GM21786 (cell line): ENCODE measurements around the gene ZBTB44.
"Not testable (repeated sequence)": the region's sequence is repeated elsewhere in the genome, so short reads cannot be mapped to it uniquely, and the experiment has no call there.

Source experiments
- ATAC-seq: cut with Tn5 transposase; IDR thresholded peaks from one replicate; pipeline ENCODE4 v1.9.1; 2021; ENCODE audit not compliant: unreplicated experiment

ZBTB44 gene

DNA sequence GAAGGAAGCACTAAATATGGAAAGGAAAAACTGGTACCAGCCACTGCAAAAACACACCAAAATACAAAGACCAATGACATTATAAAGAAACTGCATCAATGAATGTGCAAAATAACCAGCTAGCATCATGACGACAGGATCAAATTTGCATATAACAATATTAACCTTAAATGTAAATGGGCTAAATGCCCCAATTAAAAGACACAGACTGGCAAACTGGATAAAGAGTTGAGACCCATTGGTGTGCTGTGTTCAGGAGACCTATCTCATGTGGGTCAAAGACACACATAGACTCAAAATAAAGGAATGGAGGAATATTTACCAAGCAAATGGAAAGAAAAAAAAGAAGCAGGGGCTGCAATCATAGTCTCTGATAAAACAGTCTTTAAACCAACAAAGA lies 63.0 kb downstream of the ZBTB44 start:
- not testable (repeated sequence) for ATAC-seq

- ATAC-seq: not testable (repeated sequence)
These were observed 64.8 kb downstream of the ZBTB44 start for GRCh38 chr11:130249929-130250328.

DNA sequence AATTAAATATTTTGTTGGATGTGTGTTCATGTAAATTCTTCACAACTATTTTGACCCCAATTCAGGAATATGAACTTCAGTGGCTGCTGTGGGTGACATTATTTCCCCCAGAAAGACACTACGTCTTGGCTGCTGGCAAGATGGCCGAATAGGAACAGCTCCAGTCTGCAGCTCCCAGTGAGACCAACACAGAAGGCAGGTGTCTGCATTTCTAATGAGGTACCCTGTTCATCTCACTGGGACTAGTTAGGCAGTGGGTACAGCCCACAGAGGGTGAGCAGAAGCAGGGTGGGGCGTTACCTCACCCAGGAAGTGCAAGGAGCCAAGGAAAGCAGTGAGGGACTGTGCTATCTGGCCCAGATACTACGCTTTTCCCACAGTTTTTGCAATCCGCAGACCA lies 65.3 kb downstream of the ZBTB44 start:
- ATAC-seq: no peak

GRCh38 chr11:130247319-130247718 lies 67.4 kb downstream of the ZBTB44 start:
- ATAC-seq: no peak

DNA sequence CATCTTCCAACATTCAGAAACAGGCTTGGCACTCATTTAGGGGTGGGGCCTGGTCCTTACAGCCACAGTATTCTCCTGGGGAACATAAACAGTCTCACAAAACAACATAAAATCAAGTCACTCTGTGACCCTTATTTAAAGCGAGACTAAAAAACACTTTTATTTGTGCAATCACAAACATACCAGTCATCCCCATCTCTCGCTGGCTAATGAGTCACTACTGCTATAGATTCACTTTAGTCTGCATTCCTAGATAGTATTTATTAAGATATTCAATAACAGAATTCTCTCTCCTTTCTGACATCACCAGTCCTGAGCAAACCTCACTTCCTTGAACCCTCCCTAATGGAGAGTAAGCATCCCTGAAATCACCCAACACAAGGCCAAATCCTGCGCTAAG lies 68.0 kb downstream of the ZBTB44 start:
- no peak for ATAC-seq

DNA sequence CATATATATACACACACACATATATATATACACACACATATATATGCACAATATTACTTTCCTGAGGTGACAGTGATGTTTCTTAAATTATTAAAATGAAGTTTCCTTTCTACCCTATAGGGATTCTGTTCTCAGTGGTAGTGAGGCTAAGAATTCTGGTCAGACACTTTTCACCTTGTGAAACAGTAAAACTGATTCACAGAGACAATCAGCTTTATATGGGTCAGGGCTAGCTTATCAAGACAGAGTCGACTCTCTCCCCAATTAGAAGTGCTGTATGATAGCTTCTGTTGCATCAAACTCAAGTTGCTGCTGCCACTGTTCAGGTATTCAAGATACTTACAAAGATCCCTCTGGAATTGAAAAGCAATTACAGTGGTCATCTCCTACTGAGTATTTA lies 68.4 kb downstream of the ZBTB44 start:
- no peak for ATAC-seq

- not testable (repeated sequence) for ATAC-seq
These were observed 69.3 kb downstream of the ZBTB44 start for GRCh38 chr11:130245375-130245774.

GRCh38 chr11:130244848-130245247 lies 69.9 kb downstream of the ZBTB44 start:
- ATAC-seq: no peak

GRCh38 chr11:130243816-130244215 lies 70.9 kb downstream of the ZBTB44 start:
- peak; percentile 93 for ATAC-seq

GRCh38 chr11:130241713-130242112 lies 73.0 kb downstream of the ZBTB44 start:
- ATAC-seq: no peak

DNA sequence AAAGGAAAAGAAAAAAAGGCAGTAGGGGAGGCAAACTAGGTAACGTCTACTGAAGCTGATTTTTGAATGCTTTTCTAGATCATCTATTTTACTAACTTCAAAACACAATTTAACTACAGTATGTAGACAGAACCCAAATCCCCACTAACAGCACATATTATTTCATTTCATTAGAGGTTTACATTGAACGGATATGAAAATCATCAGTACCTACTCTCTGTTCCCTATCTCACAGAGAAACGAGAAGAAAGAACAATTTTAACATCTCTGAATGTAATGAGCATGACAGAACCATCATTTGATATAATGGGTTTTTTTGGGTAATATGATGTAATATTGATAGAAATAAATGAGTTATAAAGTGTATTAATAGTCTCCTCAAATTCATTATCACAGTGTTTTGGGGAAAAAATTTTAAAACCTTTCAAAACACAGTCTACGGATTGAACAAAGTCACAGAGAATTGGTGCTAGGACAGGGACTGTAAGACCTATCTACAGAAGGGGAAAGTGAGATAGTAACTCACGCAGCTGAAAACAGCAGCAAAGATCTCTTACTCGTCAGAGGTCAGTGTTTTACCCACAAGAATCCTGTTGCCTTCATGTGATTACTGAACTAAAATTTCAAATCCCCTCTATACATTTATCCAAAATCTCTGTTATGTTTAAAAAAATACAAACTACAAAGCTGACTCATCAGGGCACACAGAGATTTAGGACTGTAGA lies 77.3 kb downstream of the ZBTB44 start:
- ATAC-seq: no peak

- ATAC-seq: no peak
These were observed 80.4 kb downstream of the ZBTB44 start for GRCh38 chr11:130234315-130234714.

- ATAC-seq: not testable (repeated sequence)
These were observed 80.8 kb downstream of the ZBTB44 start for GRCh38 chr11:130233888-130234287.

GRCh38 chr11:130233486-130233885 lies 81.2 kb downstream of the ZBTB44 start:
- ATAC-seq: not testable (repeated sequence)

DNA sequence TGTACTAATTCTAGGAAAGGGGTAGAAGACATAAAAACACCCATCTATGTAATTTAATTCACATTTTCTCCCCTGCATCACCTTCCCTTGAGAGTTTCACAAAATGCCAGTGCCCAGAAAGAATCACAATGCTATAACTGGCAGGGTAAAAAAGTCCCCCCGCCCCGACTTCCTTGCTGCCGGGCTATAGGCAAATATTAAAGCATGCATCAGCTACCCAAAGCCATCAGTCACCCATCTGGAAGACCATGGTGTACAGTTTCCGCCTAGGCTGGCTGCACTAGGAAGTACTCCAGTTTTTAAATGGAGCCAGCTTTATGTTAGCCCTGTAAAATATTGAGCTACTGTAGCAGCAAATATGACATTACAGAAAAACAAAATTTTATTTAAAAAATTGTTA lies 87.3 kb downstream of the ZBTB44 start:
- ATAC-seq: no peak

DNA sequence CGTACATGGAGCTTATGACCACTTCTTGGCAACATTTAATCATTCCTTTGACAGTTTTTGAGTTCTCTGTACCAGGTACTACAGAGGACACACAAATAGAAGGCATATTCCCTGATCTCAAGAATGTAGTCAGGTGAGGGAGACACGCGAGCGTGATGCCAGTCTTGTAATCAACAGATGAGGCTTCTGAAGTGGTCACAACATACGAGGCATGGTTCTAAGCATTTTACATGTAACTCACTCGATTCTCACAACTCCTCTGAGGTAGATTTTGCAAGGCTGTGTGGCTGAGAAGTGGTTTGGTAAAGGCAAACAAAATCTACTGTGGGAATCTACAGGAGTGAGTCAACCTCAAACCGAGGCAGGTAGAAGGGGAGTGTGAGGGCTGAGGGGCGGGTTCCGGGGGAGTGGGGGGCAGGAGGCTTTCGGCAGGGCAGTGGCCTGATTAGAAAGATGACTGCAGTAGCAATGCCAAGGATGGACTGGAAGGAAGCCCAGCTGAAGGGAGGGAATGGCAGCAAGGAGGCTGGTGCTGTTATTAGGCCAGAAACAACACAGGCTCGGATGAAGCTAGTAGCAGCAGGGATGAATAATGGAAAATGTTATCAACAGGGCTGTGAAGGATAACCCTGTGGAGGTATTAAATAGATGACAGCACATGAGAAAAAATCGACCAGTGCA lies 91.3 kb downstream of the ZBTB44 start:
- ATAC-seq: no peak

DNA sequence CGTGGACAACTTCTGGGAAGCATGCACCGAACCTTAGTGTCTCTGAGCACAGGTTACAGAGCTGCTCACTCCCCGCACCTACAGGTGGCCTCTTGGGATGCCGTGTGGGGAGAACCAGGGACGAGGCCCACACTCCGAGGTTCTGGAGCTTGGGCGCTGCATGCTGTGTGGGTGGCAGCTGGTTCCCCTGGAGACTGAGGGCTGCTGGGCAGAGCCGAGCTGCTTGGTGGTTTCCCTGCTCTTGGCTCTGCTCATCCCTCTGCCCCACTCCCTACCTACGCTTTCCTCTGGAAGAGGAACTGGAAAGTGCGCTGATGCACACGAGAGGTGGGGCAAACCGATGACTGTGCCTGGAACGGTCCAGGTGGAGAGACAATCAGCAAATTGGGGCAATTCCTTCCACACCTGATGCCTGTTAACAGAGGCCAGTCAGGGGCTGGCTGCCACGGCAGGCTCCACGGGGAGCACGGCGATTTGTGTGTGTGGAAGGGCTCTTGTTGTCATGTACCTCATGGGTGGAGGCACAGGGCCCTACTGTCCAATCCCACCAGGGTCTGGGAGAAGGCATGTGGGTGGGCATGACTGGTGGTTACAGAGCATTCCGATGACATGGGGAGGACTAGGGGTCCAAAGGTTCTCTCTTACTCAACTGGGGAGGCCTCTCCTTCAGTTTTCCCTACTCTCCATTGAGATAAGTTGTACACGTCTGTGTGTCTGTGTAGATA lies 94.2 kb downstream of the ZBTB44 start:
- no peak for ATAC-seq

DNA sequence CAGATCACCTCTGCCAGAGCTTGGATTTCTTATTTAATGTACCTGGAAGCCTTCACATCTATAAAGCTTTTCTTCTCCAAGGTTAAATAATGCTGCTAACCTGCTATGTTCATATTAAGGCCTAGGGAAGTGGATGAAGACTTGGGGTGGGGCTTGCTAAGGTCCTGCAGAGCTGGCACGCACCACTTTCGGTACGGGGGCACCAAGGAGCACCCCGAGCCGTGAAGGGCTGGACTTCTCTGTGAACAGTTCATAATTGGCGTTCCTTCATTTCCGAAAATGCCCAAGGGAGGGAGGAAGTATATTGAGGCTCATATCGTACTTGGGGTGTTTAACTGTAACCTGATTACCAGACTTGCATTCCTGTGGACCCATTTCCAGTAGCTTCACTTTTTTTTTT lies 95.6 kb downstream of the ZBTB44 start:
- no peak for ATAC-seq

DNA sequence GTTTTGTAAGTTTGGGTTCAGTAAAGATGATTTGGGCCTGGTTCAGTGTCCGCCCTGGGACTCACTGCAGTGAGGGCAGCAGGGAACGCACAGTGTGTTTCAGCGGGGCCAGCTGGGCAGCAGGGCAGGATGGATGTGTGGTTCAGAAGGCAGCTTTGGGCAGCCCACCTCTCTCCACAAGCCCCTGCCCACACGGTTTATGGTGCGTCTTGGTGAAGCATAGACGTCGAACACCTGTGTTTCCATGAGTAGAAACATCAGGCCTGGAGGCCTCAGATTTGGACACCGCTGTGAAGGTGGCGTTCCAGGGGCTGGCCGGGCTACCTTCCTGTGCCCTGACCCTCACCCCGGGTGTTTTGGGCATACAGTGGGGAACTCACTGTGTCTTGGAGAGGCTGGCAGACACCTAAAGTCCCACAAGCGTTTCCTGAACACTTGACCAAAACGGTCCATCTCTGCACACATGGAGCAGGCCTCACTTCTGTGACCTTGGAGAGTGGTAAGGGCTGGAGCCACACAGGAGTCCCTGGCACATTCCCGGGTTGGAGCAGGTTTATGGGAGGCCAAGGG lies 96.1 kb downstream of the ZBTB44 start:
- ATAC-seq: no peak

- ATAC-seq: no peak
These were observed 97.3 kb downstream of the ZBTB44 start for GRCh38 chr11:130217133-130218031.
